CD14-positive monocyte (primary cell): Measurements from ENCODE around the gene TICAM2. TPM values are rescaled to one million over a fixed set of nuclear protein-coding genes. Genes with fewer than 3 reads are reported as not detected.

Source experiments
- DNase-seq, 3 donors: peaks; one replicate each; pipeline ENCODE4 v3.0.0-alpha.2; 2011 to 2022
- H2AFZ ChIP-seq: 2 replicates; pipeline ENCODE4 v1.6.0; 2012; ENCODE audit warnings: mild to moderate bottlenecking, low read depth, low read length, inconsistent platforms; ENCODE audit not compliant: insufficient read depth, poor library complexity, severe bottlenecking
- H3K27ac ChIP-seq, 2 donors: 1 replicate in 1 of 2; 2 replicates in 1 of 2; pipeline ENCODE4 v1.5.1; 2012 to 2013; ENCODE audit warnings: low read length in 2 of 2, control low read depth in 1 of 2, inconsistent platforms in 1 of 2, low read depth in 1 of 2, mild to moderate bottlenecking in 1 of 2
- H3K27me3 ChIP-seq, 2 donors: one replicate each; pipeline versions ENCODE4 v1.6.0 to v1.6.1; 2011 to 2013; ENCODE audit warnings: low read length in 2 of 2; ENCODE audit not compliant: control insufficient read depth in 2 of 2, insufficient read depth in 2 of 2
- H3K36me3 ChIP-seq, 2 donors: replicated peaks in 1 of 2; 1 replicate in 1 of 2; 2 replicates in 1 of 2; pipeline versions ENCODE4 v1.5.1 to v1.6.1; 2012 to 2013; ENCODE audit warnings: low read length in 2 of 2, control low read depth in 1 of 2, inconsistent platforms in 1 of 2, mild to moderate bottlenecking in 1 of 2; ENCODE audit not compliant: insufficient read depth in 2 of 2, control insufficient read depth in 1 of 2
- H3K4me1 ChIP-seq, 2 donors: 1 replicate in 1 of 2; 2 replicates in 1 of 2; pipeline versions ENCODE4 v1.5.1 to v1.6.1; 2012 to 2013; ENCODE audit warnings: low read length in 2 of 2, control low read depth in 1 of 2, inconsistent platforms in 1 of 2, mild to moderate bottlenecking in 1 of 2, moderate library complexity in 1 of 2; ENCODE audit not compliant: insufficient read depth in 2 of 2, control insufficient read depth in 1 of 2
- H3K4me2 ChIP-seq: replicated peaks from 2 replicates; pipeline ENCODE3; 2012; ENCODE audit warnings: low read length, moderate library complexity, mild to moderate bottlenecking; ENCODE audit not compliant: poor library complexity, severe bottlenecking; ENCODE audit errors: extremely low read depth
- H3K4me3 ChIP-seq, 3 experiments: fragments of 200-600 bp in 1 of 3; sonication (generic) in 1 of 3; replicated peaks in 1 of 3; 1 replicate in 2 of 3; 2 replicates in 1 of 3; pipeline ENCODE4 v1.5.1; 2011 to 2013; ENCODE audit warnings: low read length in 3 of 3, mild to moderate bottlenecking in 3 of 3, control low read depth in 2 of 3, low read depth in 2 of 3, inconsistent platforms in 1 of 3, moderate library complexity in 1 of 3
- H3K79me2 ChIP-seq: 2 replicates; pipeline ENCODE4 v1.6.0; 2012; ENCODE audit warnings: mild to moderate bottlenecking, control low read depth, inconsistent platforms, low read length, moderate library complexity; ENCODE audit not compliant: insufficient read depth
- H3K9ac ChIP-seq: 2 replicates; pipeline ENCODE4 v1.6.0; 2017; ENCODE audit warnings: low read length, mild to moderate bottlenecking; ENCODE audit not compliant: insufficient read depth, poor library complexity, severe bottlenecking
- H3K9me3 ChIP-seq, 2 donors: replicated peaks in 1 of 2; 1 replicate in 1 of 2; 2 replicates in 1 of 2; pipeline versions ENCODE4 v1.5.1 to v1.6.1; 2012 to 2013; ENCODE audit warnings: low read length in 2 of 2, control low read depth in 1 of 2; ENCODE audit not compliant: control insufficient read depth in 1 of 2, insufficient read depth in 1 of 2
- H4K20me1 ChIP-seq: 2 replicates; pipeline ENCODE4 v1.6.0; 2012; ENCODE audit warnings: mild to moderate bottlenecking, low read length, control low read depth, moderate library complexity; ENCODE audit not compliant: insufficient read depth
- H3K27ac Mint-ChIP-seq, 7 donors: one replicate each; pipeline ENCODE4 v1.8.0; 2020; ENCODE audit warnings: mild to moderate bottlenecking in 7 of 7, mixed read lengths in 7 of 7, moderate library complexity in 6 of 7, inconsistent platforms in 2 of 7
- H3K27me3 Mint-ChIP-seq, 3 donors: one replicate each; pipeline ENCODE4 v1.8.0; 2021 to 2022; ENCODE audit warnings: low read depth in 3 of 3, mild to moderate bottlenecking in 3 of 3, mixed read lengths in 3 of 3, moderate library complexity in 3 of 3, inconsistent platforms in 1 of 3
- H3K36me3 Mint-ChIP-seq, 2 donors: one replicate each; pipeline ENCODE4 v1.8.0; 2020; ENCODE audit warnings: mixed read lengths in 2 of 2, inconsistent platforms in 1 of 2, mild to moderate bottlenecking in 1 of 2
- H3K4me1 Mint-ChIP-seq: one replicate; pipeline ENCODE4 v1.8.0; 2020; ENCODE audit warnings: mild to moderate bottlenecking, mixed read lengths
- H3K4me3 Mint-ChIP-seq, 2 donors: one replicate each; pipeline ENCODE4 v1.8.0; 2020; ENCODE audit warnings: mild to moderate bottlenecking in 2 of 2, mixed read lengths in 2 of 2, moderate library complexity in 1 of 2
- H3K9me3 Mint-ChIP-seq, 7 donors: one replicate each; pipeline ENCODE4 v1.8.0; 2020 to 2022; ENCODE audit warnings: mixed read lengths in 7 of 7, mild to moderate bottlenecking in 6 of 7, moderate library complexity in 6 of 7, inconsistent platforms in 2 of 7
- CTCF ChIP-seq: fragments of 200-600 bp; IDR thresholded peaks from one replicate; pipeline ENCODE4 v1.8.0; 2022; ENCODE audit warnings: antibody characterized with exemption, mild to moderate bottlenecking
- WGBS: methylation state at CpG from one replicate; pipeline ENCODE4 v1.1.5; 2013; ENCODE audit warnings: missing lambda C conversion rate; ENCODE audit not compliant: insufficient coverage; 5-methylcytosine and 5-hydroxymethylcytosine counted together
- intact Hi-C, 2 donors: fragments of 100-400 bp; cut with micrococcal nuclease; formaldehyde crosslinking; loops; one replicate each; pipeline versions ENCODE4 v1.15.0 to v1.15.1; 2023
- polyA plus RNA-seq, 3 donors: library from polyadenylated mRNA; depleted of rRNA in 1 of 3; unstranded in 2 of 3; stranded (reverse) in 1 of 3; fragments of 300-500 nt in 2 of 3; fragments of >200 nt in 1 of 3; fragmentation: Illumina TruSeq in 2 of 3; gene quantifications; 1 replicate in 2 of 3; 2 replicates in 1 of 3; pipeline ENCODE4 v1.2.3, GENCODE V29; 2012 to 2021

The TICAM2 gene
- polyA plus RNA-seq, 3 donors = 3.5 to 25.1 (median 14.6) TPM

GRCh38 chr5:115551415-115551814 lies 50.9 kb downstream of the TICAM2 start:
- no peaks in the 10 kb centered on the region for H3K27me3 ChIP-seq
- H3K4me3 ChIP-seq = no peak overlapping the region
- no peaks in the 10 kb centered on the region for H3K9me3 ChIP-seq
- Mint-ChIP-seq H3K4me3 (no peak overlapping the region), H3K9me3 (peaks cover 0 to 7% (median 4%) of the 10 kb centered on the region in 7 donors), H3K27me3 (peaks cover 0 to 4% (median 1%) of the 10 kb centered on the region in 3 donors), H3K4me1 (peaks cover 15% of the 10 kb centered on the region), H3K27ac (peak overlapping the region; percentile 10 to 91 (median 77)), H3K36me3 (peaks cover 1 to 2% of the 10 kb centered on the region in 2 donors)
- WGBS = 67% methylated on average over 2 of the region's 4 CpGs
- H3K27ac ChIP-seq = peak overlapping the region in 1 of 2 donors; percentile 45
- intact Hi-C loops = no loop called here
- no peak overlapping the region for H2AFZ ChIP-seq
- no peak overlapping the region for H3K9ac ChIP-seq
- no peaks in the 10 kb centered on the region for H3K79me2 ChIP-seq
- DNase-seq = peak; percentile 63 to 80 (median 74)
- H3K4me1 ChIP-seq = peaks cover 0 to 5% of the 10 kb centered on the region in 2 donors
- no peaks in the 10 kb centered on the region for H3K36me3 ChIP-seq
- no peak overlapping the region for H3K4me2 ChIP-seq
- H4K20me1 ChIP-seq = no peaks in the 10 kb centered on the region
- no peak for TF ChIP-seq CTCF

GRCh38 chr5:115549154-115549553 lies 53.1 kb downstream of the TICAM2 start:
- Histone ChIP-seq H4K20me1 (no peaks in the 10 kb centered on the region), H3K4me2 (no peak overlapping the region), H3K9me3 (peaks cover 0 to 5% of the 10 kb centered on the region in 2 donors), H3K79me2 (no peaks in the 10 kb centered on the region), H3K4me3 (no peak overlapping the region), H3K9ac (no peak overlapping the region), H3K27me3 (no peaks in the 10 kb centered on the region), H3K27ac (no peak overlapping the region), H3K4me1 (peaks cover 4 to 9% of the 10 kb centered on the region in 2 donors), H3K36me3 (no peaks in the 10 kb centered on the region), H2AFZ (no peak overlapping the region)
- Mint-ChIP-seq H3K4me3 (no peak overlapping the region), H3K4me1 (peaks cover 20% of the 10 kb centered on the region), H3K9me3 (peaks cover 7 to 12% (median 9%) of the 10 kb centered on the region in 7 donors), H3K27ac (no peak overlapping the region), H3K27me3 (peaks cover 0 to 4% (median 1%) of the 10 kb centered on the region in 3 donors), H3K36me3 (peaks cover 7 to 8% of the 10 kb centered on the region in 2 donors)
- no peak for TF ChIP-seq CTCF
- WGBS = no CpG with 5 or more reads among the region's 3 CpGs
- intact Hi-C loops = loop anchor here in 1 of 2 donors (10.0 kb wide), 1 partner anchor 56 kb away; the partner anchor contains the start of gene TICAM2
- no peak for DNase-seq
